GM23248 (cell line): ENCODE measurements around the gene TRAPPC2L. TPM values are rescaled to one million over a fixed set of nuclear protein-coding genes. Genes with fewer than 3 reads are reported as not detected.
A peak's percentile ranks its signal among the peaks of the same experiment; 100 is the strongest.

Experiments
- DNase-seq: peaks from one replicate; pipeline ENCODE4 v3.0.0-alpha.2; 2015
- H2AFZ ChIP-seq: fragments of 200-600 bp; sonication (generic); 2 replicates; pipeline ENCODE4 v1.6.1; 2016; ENCODE audit warnings: antibody characterized with exemption
- H3F3A ChIP-seq: fragments of 200-600 bp; sonication (generic); 2 replicates; pipeline ENCODE4 v1.6.1; 2016; ENCODE audit warnings: mild to moderate bottlenecking, antibody characterized with exemption, mixed run types; ENCODE audit not compliant: insufficient read depth
- H3K27ac ChIP-seq: fragments of 200-600 bp; sonication (generic); 2 replicates; pipeline ENCODE4 v1.5.1; 2016; ENCODE audit warnings: mild to moderate bottlenecking
- H3K27me3 ChIP-seq: fragments of 200-600 bp; sonication (generic); replicated peaks from 2 replicates; pipeline ENCODE4 v1.6.1; 2016; ENCODE audit warnings: mild to moderate bottlenecking; ENCODE audit not compliant: insufficient read depth
- H3K36me3 ChIP-seq: fragments of 200-600 bp; sonication (generic); 2 replicates; pipeline ENCODE4 v1.6.1; 2016; ENCODE audit warnings: low read depth, mild to moderate bottlenecking
- H3K4me1 ChIP-seq: fragments of 200-600 bp; sonication (generic); 2 replicates; pipeline ENCODE4 v1.6.1; 2016; ENCODE audit warnings: mild to moderate bottlenecking; ENCODE audit not compliant: insufficient read depth
- H3K4me2 ChIP-seq: fragments of 200-600 bp; sonication (generic); one replicate; pipeline ENCODE4 v1.6.1; 2016; ENCODE audit warnings: mild to moderate bottlenecking; ENCODE audit not compliant: unreplicated experiment
- H3K4me3 ChIP-seq: fragments of 200-600 bp; sonication (generic); 2 replicates; pipeline ENCODE4 v1.5.1; 2016; ENCODE audit warnings: mild to moderate bottlenecking
- H3K79me2 ChIP-seq: fragments of 200-600 bp; sonication (generic); 2 replicates; pipeline ENCODE4 v1.6.1; 2016; ENCODE audit warnings: mild to moderate bottlenecking; ENCODE audit not compliant: insufficient read depth
- H3K9ac ChIP-seq: fragments of 200-600 bp; sonication (generic); 2 replicates; pipeline ENCODE4 v1.6.1; 2016; ENCODE audit warnings: mild to moderate bottlenecking
- H3K9me2 ChIP-seq: fragments of 200-600 bp; sonication (generic); 2 replicates; pipeline ENCODE4 v1.6.1; 2016; ENCODE audit warnings: mixed run types, mild to moderate bottlenecking, moderate library complexity; ENCODE audit not compliant: insufficient read depth
- H3K9me3 ChIP-seq: fragments of 200-600 bp; sonication (generic); one replicate; pipeline ENCODE4 v1.6.1; 2017; ENCODE audit warnings: low read depth
- H4K20me1 ChIP-seq: fragments of 200-600 bp; sonication (generic); 2 replicates; pipeline ENCODE4 v1.6.0; 2016; ENCODE audit not compliant: insufficient read depth
- EZH2 ChIP-seq: fragments of 200-600 bp; sonication (generic); IDR thresholded peaks from 2 replicates; pipeline ENCODE4 v1.6.1; 2018; ENCODE audit warnings: antibody characterized with exemption, mild to moderate bottlenecking; ENCODE audit not compliant: insufficient read depth, poor library complexity, severe bottlenecking
- EZH2phosphoT487 ChIP-seq: fragments of 200-600 bp; sonication (generic); IDR thresholded peaks from 2 replicates; pipeline ENCODE4 v1.6.1; 2018; ENCODE audit warnings: antibody characterized with exemption, moderate library complexity, mild to moderate bottlenecking, low read depth; ENCODE audit not compliant: insufficient read depth
- WGBS, 2 experiments: methylation state at CpG; one replicate each; pipeline ENCODE4 v1.1.6; 2015 to 2017; ENCODE audit warnings: low lambda C conversion rate in 2 of 2, low coverage in 1 of 2; ENCODE audit errors: missing lambda C conversion rate in 2 of 2; 5-methylcytosine and 5-hydroxymethylcytosine counted together
- in situ Hi-C: fragments of 300-500 bp; cut with MboI; formaldehyde crosslinking; loops from 2 replicates; pipeline ENCODE4 v1.15.0; 2020
- polyA plus RNA-seq: library from polyadenylated mRNA; unstranded; fragments of >200 nt; fragmentation: Nextera tagmentation; extraction: Ambion mirVana; gene quantifications from 2 replicates; pipeline ENCODE4 v1.2.1, GENCODE V29; 2016
- total RNA-seq: library from RNA; depleted of rRNA; stranded (reverse); fragments of >200 nt; shearing (Covaris generic); gene quantifications from 2 replicates; pipeline ENCODE4 v1.2.3, GENCODE V29; 2014

TRAPPC2L gene
- total and polyA plus RNA-seq, 2 experiments from 2014 or later = 18.7 to 83.2 TPM

GRCh38 chr16:88830783-88831182, 26.1 kb upstream of the TRAPPC2L start:
- Histone ChIP-seq H3K9me2 (no peaks in the 10 kb centered on the region), H3K9me3 (no peaks in the 10 kb centered on the region), H3K79me2 (no peaks in the 10 kb centered on the region), H3K4me1 (no peaks in the 10 kb centered on the region), H3K27me3 (no peaks in the 10 kb centered on the region), H3K27ac (no peak overlapping the region), H3K36me3 (no peaks in the 10 kb centered on the region), H4K20me1 (no peaks in the 10 kb centered on the region), H3K9ac (no peak overlapping the region), H3K4me2 (no peak overlapping the region), H3K4me3 (no peak overlapping the region), H2AFZ (no peak overlapping the region), H3F3A (no peaks in the 10 kb centered on the region)
- TF ChIP-seq EZH2 (no peak), EZH2phosphoT487 (no peak)
- DNase-seq = no peak
- WGBS, 2 experiments = 93 to 95% methylated on average over 14 of the region's 14 CpGs
- in situ Hi-C loops = no loop called here

GRCh38 chr16:88831838-88832237, 25.1 kb upstream of the TRAPPC2L start:
- no peak overlapping the region for H2AFZ ChIP-seq
- TF ChIP-seq EZH2 (no peak), EZH2phosphoT487 (no peak)
- H3K9ac ChIP-seq = no peak overlapping the region
- H3K27ac ChIP-seq = no peak overlapping the region
- no peaks in the 10 kb centered on the region for H3K9me3 ChIP-seq
- H4K20me1 ChIP-seq = no peaks in the 10 kb centered on the region
- H3K4me3 ChIP-seq = no peak overlapping the region
- H3K4me2 ChIP-seq = no peak overlapping the region
- in situ Hi-C loops = no loop called here
- 79 to 84% methylated on average over 9 to 13 of the region's 13 CpGs for WGBS, 2 experiments
- no peaks in the 10 kb centered on the region for H3K27me3 ChIP-seq
- H3K79me2 ChIP-seq = no peaks in the 10 kb centered on the region
- H3F3A ChIP-seq = no peaks in the 10 kb centered on the region
- no peaks in the 10 kb centered on the region for H3K36me3 ChIP-seq
- no peaks in the 10 kb centered on the region for H3K9me2 ChIP-seq
- H3K4me1 ChIP-seq = no peaks in the 10 kb centered on the region
- no peak for DNase-seq

GRCh38 chr16:88833086-88833485, 23.8 kb upstream of the TRAPPC2L start:
- Histone ChIP-seq H3K36me3 (no peaks in the 10 kb centered on the region), H2AFZ (no peak overlapping the region), H3K4me1 (no peaks in the 10 kb centered on the region), H4K20me1 (no peaks in the 10 kb centered on the region), H3K4me2 (no peak overlapping the region), H3F3A (no peaks in the 10 kb centered on the region), H3K9ac (no peak overlapping the region), H3K4me3 (no peak overlapping the region), H3K27ac (no peak overlapping the region), H3K27me3 (no peaks in the 10 kb centered on the region), H3K9me3 (no peaks in the 10 kb centered on the region), H3K79me2 (no peaks in the 10 kb centered on the region), H3K9me2 (no peaks in the 10 kb centered on the region)
- TF ChIP-seq EZH2phosphoT487 = no peak
- TF ChIP-seq EZH2 = no peak
- WGBS, 2 experiments = 92 to 95% methylated on average over 13 of the region's 13 CpGs
- no peak for DNase-seq
- in situ Hi-C loops = no loop called here

GRCh38 chr16:88834670-88835069, 22.3 kb upstream of the TRAPPC2L start:
- 93 to 97% methylated on average over 10 to 12 of the region's 13 CpGs for WGBS, 2 experiments
- no peaks in the 10 kb centered on the region for H3K4me1 ChIP-seq
- H4K20me1 ChIP-seq = no peaks in the 10 kb centered on the region
- no peaks in the 10 kb centered on the region for H3K27me3 ChIP-seq
- no peaks in the 10 kb centered on the region for H3K9me3 ChIP-seq
- in situ Hi-C loops = no loop called here
- H3K4me3 ChIP-seq = no peak overlapping the region
- no peak for TF ChIP-seq EZH2
- no peak for TF ChIP-seq EZH2phosphoT487
- no peak overlapping the region for H3K27ac ChIP-seq
- no peak overlapping the region for H3K4me2 ChIP-seq
- H3K79me2 ChIP-seq = no peaks in the 10 kb centered on the region
- H2AFZ ChIP-seq = no peak overlapping the region
- H3K36me3 ChIP-seq = no peaks in the 10 kb centered on the region
- H3K9me2 ChIP-seq = no peaks in the 10 kb centered on the region
- H3K9ac ChIP-seq = no peak overlapping the region
- no peaks in the 10 kb centered on the region for H3F3A ChIP-seq
- DNase-seq = no peak

GRCh38 chr16:88835383-88835782, 21.5 kb upstream of the TRAPPC2L start:
- DNase-seq = peak; percentile 9
- TF ChIP-seq EZH2 (no peak), EZH2phosphoT487 (no peak)
- Histone ChIP-seq H3K9ac (no peak overlapping the region), H3K4me3 (no peak overlapping the region), H3K36me3 (no peaks in the 10 kb centered on the region), H3K79me2 (no peaks in the 10 kb centered on the region), H3K27ac (no peak overlapping the region), H3F3A (no peaks in the 10 kb centered on the region), H3K4me1 (no peaks in the 10 kb centered on the region), H3K9me2 (no peaks in the 10 kb centered on the region), H3K27me3 (no peaks in the 10 kb centered on the region), H2AFZ (no peak overlapping the region), H3K9me3 (no peaks in the 10 kb centered on the region), H4K20me1 (no peaks in the 10 kb centered on the region), H3K4me2 (no peak overlapping the region)
- 63 to 74% methylated on average over 8 to 11 of the region's 11 CpGs for WGBS, 2 experiments
- in situ Hi-C loops = no loop called here
